KBM-7 (cell line): Measurements from ENCODE around the gene ANO10.

Source experiments
- DNase-seq: peaks from one replicate; pipeline ENCODE4 v3.0.0-alpha.2; 2015
- in situ Hi-C: fragments of 300-500 bp; cut with MboI; formaldehyde crosslinking; loops from 2 replicates; pipeline ENCODE4 v1.14.3; 2020; ENCODE audit warnings: low sequenced_read_pairs, low pct_unique_long_range_greater_than_20kb, mixed read lengths

Gene ANO10

DNA sequence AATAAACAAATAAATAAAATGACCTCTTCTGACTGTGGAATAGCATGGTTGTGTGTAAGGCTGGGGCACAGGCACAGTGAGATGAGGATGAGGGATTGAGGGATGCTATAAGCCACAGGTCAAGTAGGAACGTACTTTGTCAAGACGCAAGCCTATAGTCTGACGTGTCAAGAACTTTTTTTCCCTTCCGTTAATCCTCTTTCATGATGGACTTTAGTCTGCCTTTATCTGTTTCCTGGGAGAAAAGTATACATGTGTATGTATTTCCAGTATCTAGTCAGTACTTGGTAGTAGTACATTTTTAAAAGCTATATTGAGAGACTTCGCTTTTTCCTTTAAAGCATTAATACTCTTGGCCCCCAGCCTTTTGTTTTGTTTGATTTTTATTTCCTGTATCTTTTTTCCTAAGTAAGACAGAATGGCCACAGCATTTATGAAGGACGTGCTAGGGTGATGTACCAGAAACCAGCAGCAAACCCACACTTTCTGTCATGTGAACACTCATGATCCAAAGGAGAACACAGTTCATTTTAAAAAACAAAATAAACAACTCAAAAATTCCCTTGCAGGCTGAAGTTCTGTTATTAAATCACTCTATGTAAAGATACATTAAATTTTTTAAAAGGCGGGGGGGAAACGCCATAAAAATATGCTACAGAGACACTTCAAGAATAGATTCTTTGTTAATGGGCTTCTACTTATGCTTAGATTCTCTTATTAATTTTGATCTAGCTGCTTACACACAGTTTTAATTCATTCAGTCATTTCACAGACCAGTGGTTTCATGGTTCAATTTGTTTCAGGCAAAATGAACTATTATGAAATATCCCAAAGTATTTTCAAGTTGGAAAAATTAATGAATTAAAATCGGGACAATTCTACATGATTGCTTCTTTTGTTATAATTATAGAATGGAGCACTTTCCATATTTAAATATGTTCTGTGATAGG is 220.8 kb downstream of the ANO10 start:
- no peak for DNase-seq
- in situ Hi-C loops = no loop called here

DNA sequence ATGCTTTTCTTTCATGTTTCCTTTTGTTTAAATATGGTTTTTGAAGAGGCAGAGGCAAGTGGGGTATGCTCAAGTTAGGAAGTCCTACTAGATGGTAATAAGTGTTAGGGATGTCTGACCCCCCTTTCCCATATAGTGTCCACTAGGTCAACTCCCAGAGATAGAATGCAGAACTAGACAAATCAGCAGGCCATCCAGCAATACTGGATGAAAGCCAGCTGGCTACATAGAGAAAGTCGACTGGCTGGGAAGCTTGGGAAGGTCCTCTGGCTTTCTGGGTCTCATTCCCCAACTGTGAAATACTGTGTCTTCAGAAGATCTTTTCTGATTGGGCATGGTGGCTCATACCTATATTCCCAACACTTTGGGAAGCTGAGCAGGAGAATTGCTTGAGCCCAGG is 221.6 kb downstream of the ANO10 start:
- in situ Hi-C loops = no loop called here
- DNase-seq = no peak

- in situ Hi-C loops = no loop called here
- DNase-seq = no peak
These were observed 222.8 kb downstream of the ANO10 start for GRCh38 chr3:43399034-43399433.

- DNase-seq = peak; percentile 56
- in situ Hi-C loops = no loop called here
These were observed 227.7 kb downstream of the ANO10 start for GRCh38 chr3:43394041-43394554.

GRCh38 chr3:43391621-43392020 is 230.2 kb downstream of the ANO10 start:
- in situ Hi-C loops = no loop called here
- DNase-seq = no peak

DNA sequence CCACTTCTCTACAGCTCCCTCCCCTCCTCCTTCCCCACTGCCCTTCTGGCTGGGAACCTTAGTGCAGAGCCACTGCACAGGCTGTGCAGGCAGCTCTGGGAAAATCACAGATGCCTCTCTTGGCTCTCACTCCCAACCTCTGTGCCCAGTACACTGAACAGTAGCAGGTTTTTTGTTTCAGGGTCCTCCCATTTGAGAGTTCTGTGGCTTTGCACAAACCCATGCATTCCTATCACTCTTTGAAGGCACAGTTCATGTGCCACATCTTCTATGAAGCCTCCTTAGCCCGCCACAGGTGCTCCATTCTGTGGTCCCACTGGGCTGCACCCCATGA is 231.6 kb downstream of the ANO10 start:
- in situ Hi-C loops = no loop called here
- no peak for DNase-seq

DNA sequence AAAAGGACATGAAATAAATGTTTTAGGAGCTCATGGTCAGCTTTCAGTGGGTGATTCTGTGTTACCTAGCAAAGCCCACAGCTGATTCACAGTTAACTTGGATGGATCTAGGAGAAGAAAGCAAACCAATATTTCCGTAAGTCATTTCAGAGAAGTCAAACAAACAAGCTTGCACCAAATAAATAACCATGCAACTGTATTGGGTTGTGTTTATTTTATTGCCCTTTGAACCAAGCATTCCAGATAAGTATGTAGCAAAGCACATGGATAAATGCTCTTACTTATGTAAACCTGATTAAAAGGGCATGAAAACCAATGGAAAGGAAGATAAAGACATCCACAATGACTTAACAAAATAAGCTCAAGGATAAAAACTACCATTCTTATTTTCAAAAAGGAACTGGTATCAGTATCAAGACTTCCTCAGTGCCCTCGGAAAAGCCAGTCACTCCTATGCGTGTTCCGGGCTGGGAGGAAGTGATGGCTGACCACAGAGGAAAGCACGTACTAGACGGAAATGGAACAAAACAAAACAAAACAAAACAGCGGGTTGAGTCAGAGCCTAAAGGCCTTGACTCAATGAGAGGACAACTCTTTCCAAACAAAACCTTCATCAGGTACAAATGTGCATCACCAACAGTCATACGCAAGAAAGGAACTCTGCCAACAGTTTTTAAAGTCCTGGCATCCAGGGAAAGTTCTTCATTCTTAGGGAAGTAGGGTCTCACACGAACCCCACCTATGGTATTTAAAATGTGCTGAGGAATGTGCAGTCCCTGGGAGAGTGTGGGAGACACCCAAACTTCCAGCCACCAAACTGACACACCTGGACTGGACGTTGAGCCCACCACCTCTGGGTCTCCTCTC is 232.2 kb downstream of the ANO10 start:
- peak; percentile 76 for DNase-seq
- in situ Hi-C loops = no loop called here

GRCh38 chr3:43388915-43389314 is 232.9 kb downstream of the ANO10 start:
- in situ Hi-C loops = no loop called here

DNA sequence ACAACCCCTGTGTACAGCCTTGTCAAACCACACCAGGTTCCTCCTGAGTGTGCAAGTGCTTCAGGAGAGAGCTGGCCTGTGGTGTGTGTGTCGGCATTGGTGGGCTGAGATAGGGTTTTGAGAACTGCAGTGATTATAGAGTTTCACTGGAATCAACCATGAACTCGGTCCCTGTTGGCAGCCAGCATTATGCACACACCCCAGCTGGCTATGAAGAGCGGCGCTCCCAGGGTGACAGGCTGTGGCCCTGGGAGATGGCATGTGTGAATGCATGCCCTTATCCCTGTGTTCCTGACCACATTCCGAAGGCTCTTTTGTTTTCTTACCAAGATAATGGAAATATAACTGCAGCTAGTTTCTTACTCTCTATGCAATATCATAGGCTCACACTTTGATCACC is 233.6 kb downstream of the ANO10 start:
- no peak for DNase-seq

More at GRCh38 chr3:43388915-43389314, 232.9 kb downstream of the ANO10 start:
- DNase-seq = no peak

DNA sequence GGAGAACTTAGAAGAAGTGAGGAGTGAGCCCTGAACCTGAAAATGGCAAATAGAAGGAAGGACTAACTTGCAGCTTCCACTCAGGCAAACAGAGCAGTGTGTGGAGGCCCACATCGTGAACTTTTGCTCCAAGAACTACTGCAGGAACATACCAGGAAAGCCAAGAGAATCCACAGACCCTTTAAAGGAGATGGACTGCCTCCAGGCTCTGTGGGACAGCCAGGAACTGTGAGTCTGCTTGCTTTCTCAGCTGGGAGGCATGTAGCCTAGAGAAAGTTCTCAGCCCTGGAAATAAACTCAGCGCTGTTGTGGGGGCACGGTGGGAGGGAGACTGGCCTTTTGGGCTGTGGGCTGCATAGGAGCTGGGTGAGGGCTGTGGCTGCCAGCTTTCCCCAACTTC is 242.5 kb downstream of the ANO10 start:
- DNase-seq = no peak
- in situ Hi-C loops = no loop called here

More for the DNA sequence above, 233.6 kb downstream of the ANO10 start:
- in situ Hi-C loops = no loop called here

DNA sequence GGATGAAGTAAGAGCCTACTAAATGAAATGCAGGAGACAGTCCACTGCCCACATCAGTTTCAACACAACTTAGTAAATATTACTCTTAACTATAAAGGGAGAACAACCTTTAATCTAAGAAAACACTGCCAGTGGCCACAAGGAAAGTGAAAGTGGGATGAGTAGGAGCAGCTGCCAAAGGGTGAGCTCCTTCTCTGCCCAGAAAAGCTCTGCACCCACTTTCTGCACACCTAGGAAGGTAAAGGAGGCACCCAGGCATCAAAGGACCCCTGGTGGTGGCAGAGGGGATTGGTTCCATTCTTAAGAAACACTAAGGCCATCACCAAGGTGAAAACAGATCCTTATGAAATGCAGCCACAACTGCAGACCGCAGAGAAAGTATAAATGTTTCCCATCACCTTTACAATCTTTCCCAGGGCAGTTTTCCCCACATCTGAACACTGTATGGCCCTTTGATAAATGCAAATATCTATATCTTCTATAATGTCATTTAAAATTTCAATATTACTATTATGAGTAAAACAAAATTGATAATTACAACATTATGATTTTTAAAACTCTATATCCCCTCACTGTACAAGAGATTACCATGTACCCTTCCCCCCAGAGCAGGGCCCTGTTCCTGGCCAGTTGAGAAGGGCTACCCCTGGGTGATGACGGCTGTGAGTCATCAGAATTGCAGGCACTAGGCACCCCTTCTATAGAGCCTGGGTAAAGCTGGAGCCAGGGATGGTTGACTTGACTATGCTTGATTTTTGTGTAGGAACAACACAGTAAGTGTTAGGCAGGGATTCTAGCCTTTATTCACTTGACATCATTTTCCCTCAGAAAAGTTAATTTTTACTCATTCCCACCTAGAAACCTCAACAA is 243.5 kb downstream of the ANO10 start:
- in situ Hi-C loops = no loop called here
- peak; percentile 55 for DNase-seq

DNA sequence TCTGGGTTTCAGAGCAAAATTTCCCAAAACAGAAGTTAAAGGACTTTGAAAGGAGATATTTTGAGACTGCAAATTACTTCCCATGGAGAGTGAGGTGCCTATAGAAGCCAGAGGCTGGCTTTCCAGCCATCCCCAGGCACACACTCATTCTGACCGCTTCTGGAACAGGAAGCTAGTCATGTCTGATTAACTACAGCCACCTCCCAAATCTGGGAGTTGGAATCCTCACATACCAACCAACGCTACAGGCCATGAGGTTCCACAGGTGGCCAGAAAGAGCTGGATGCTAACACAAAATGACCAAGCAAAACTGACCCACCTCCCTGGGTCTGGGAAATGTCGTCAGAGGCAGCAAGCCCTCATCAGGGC is 248.3 kb downstream of the ANO10 start:
- DNase-seq = no peak
- in situ Hi-C loops = no loop called here

- DNase-seq = no peak
- in situ Hi-C loops = no loop called here
These were observed 248.8 kb downstream of the ANO10 start for GRCh38 chr3:43372809-43373559.

DNA sequence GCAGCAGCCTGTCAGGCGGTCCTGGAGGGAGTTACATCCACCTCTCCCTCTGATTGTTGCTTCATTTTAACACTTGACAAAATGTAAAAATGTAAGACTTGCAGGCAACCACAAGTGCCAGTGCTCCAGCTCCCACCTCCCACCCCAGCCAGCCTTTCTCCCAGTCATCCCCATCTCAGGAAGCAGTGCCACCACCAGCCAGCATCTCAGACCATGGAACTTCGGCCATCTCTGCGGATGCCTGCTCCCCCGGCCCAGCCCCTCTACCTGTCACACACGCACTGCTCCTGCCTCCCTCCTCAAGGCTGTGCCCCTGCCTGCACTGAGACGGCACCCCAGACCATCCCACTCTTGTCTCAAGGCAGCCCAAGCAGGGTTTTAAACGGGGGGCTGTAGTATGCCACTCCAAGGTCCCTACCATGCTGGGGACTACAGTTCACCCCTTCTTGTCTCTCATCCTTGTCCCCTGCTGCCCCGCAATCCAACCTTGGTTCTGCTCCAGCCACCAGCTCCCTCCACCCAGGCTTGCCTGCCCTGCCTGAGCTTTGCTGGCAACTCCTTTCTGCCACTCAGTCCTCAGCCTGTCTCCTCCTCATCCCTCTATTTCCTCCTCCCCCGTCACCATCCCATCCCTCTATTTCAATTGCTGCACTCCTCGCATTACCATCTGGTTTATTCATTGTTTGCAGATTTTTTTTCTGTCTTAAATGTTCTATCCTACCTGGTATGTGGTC is 249.6 kb downstream of the ANO10 start:
- in situ Hi-C loops = no loop called here

DNA sequence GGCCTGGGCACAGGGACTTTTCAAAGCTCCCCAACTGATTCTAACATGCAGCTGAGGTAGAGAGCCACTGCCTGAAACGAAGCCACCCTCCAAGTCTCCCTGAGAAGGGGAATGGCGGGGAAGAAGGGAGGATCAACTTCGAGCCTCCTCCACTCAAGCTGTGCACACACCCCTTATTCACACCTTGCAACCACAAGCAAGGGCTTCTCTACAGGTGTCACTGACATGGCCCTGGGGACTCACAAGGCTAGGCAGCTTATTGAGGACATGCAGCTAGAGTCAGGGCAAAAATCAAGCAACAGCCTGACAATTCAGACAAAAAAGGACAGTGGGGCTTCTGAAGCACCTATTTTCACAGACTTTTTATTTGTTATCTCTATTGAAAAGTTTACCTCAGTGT is 250.3 kb downstream of the ANO10 start:
- in situ Hi-C loops = no loop called here
- no peak for DNase-seq

More for the DNA sequence above, 249.6 kb downstream of the ANO10 start:
- DNase-seq = no peak

GRCh38 chr3:43370293-43370980 is 251.4 kb downstream of the ANO10 start:
- no peak for DNase-seq
- in situ Hi-C loops = no loop called here
